ENCODE measurements around the gene DCAF10.

DCAF10 gene

DNA sequence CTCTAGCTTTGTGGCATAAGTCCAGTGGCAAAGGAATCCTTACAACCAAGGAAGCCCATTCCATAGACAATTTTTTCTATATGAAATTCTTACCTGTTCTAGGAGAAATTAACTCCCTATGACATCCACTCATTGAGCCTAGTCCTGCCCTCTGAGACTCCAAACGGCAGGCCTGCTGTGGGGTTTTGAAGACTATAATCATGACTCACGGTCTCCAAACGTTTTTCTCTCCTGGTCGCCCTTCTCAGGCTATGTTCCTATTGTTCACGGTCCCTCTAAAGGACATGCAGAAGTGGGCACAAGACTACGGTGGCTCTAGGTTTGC, 16.3 kb upstream of the DCAF10 start:
- no peak overlapping the region for H4K91ac ChIP-seq (ENCODE audit: low read depth, low read length, poor library complexity)
- H2AK5ac ChIP-seq (ENCODE audit: low read depth, low read length) = no peak overlapping the region
- H2BK120ac ChIP-seq (ENCODE audit: low read depth, low read length) = no peak overlapping the region
- H2BK12ac ChIP-seq (ENCODE audit: low read length) = no peak overlapping the region
- no peaks in the 10 kb centered on the region for H3K27me3 ChIP-seq (ENCODE audit: control insufficient read depth in 3 of 3, insufficient read depth in 3 of 3, low read depth in 1 of 3, low read length in 3 of 3)
- H2BK5ac ChIP-seq (ENCODE audit: low read length) = no peak overlapping the region
- no peak overlapping the region for H4K8ac ChIP-seq (ENCODE audit: low read depth, low read length)
- no peak overlapping the region for H3K27ac ChIP-seq (replicated peaks; ENCODE audit: low read length)
- H3K9me3 ChIP-seq (replicated peaks in 1 of 2; ENCODE audit: control insufficient read depth in 2 of 2, insufficient read depth in 1 of 2, low read depth in 1 of 2, low read length in 2 of 2) = no peaks in the 10 kb centered on the region
- WGBS, 2 donors (ENCODE audit: extremely low coverage in 2 of 2, insufficient read length in 2 of 2, insufficient replicate concordance in 1 of 2) = no CpG with 5 or more reads among the region's 6 CpGs
- H3K4me3 ChIP-seq (ENCODE audit: low read length in 2 of 2) = peak overlapping the region; percentile 96 to 97
- no peak overlapping the region for H3K23ac ChIP-seq (ENCODE audit: low read depth, low read length, poor library complexity)
- no peak overlapping the region for H2BK15ac ChIP-seq (ENCODE audit: low read length)
- peak overlapping the region; percentile 91 for H2AFZ ChIP-seq (ENCODE audit: low read length)
- no peak overlapping the region for H3K4ac ChIP-seq (ENCODE audit: low read length)
- no peak overlapping the region for H3K14ac ChIP-seq (ENCODE audit: low read length)
- H3K18ac ChIP-seq (ENCODE audit: low read length) = no peak overlapping the region
- peaks cover 16 to 48% of the 10 kb centered on the region in 2 donors for H3K36me3 ChIP-seq (replicated peaks in 1 of 2; ENCODE audit: control insufficient read depth in 2 of 2, insufficient read depth in 2 of 2, low read length in 2 of 2)
- H3K9ac ChIP-seq (ENCODE audit: low read depth, low read length, poor library complexity) = peak overlapping the region; percentile 94
- H3K4me2 ChIP-seq (ENCODE audit: insufficient read depth, low read length, poor library complexity, severe bottlenecking) = peak overlapping the region; percentile 55
- H3K79me1 ChIP-seq (ENCODE audit: low read depth, low read length) = peaks cover 4% of the 10 kb centered on the region
- no peak for DNase-seq (ENCODE audit: low spot score)
- H3K4me1 ChIP-seq (ENCODE audit: control insufficient read depth in 2 of 2, insufficient read depth in 1 of 2, low read depth in 1 of 2, low read length in 2 of 2) = peaks cover 0 to 7% of the 10 kb centered on the region in 2 donors

DNA sequence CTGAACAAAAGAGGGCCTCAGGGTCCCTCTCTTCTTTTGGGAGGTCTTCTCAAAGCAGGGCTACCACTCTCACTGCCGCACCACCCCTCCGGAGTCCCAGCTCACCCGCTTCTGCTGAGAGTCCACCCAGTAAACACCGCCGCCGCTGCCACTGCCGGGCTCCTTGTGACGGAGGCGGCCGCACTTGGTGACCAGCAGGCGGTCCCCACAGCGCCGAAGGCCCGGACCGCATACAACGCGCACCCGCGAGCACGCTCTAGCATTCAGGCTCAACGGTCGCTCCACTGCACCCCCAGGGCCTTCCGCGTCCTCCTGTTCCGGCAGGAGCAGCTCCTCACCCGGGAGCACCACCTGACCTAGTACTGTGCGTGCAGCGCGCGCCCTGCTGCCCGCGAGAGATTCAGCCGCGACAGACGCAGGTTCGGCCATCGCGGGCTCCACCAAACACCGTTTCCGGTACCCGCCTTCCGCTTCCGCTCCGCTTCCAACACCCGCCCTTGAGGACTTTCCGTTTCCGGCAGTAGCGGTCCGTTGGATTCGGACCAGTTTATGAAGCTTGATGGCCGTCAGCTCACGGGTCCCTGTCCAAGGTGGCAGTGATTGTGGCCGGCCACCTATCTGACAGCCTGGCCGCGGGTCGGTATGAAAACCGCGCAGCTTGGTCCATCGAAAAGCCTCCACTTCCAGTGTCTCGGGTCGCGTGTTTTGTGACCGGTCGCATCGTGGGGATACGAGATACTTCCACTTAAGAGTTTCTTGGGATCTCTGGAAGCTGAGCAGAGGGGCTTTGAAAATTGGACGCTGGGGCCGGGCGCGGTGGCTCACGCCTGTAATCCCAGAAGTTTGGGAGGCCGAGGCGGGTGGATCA, 15.7 kb upstream of the DCAF10 start, which contains the start of gene EXOSC3:
EXOSC3 (minus strand) TSS at position 449 of the 868 bp plus-strand sequence; CDS start at position 429, 20 bp downstream.
- peak within 1 kb of the TSS; percentile 81 for H3K18ac ChIP-seq (ENCODE audit: low read length)
- H2AFZ ChIP-seq (ENCODE audit: low read length) = peak within 1 kb of the TSS; percentile 91
- H2AK5ac ChIP-seq (ENCODE audit: low read depth, low read length) = no peak within 1 kb of the TSS
- H3K79me1 ChIP-seq (ENCODE audit: low read depth, low read length) = peaks cover 4% of the 10 kb centered on the region
- H2BK120ac ChIP-seq (ENCODE audit: low read depth, low read length) = no peak within 1 kb of the TSS
- H3K27ac ChIP-seq (replicated peaks; ENCODE audit: low read length) = peak within 1 kb of the TSS; percentile 66
- H3K4me2 ChIP-seq (ENCODE audit: insufficient read depth, low read length, poor library complexity, severe bottlenecking) = peak within 1 kb of the TSS; percentile 67
- peaks cover 0 to 7% of the 10 kb centered on the region in 2 donors for H3K4me1 ChIP-seq (ENCODE audit: control insufficient read depth in 2 of 2, insufficient read depth in 1 of 2, low read depth in 1 of 2, low read length in 2 of 2)
- H3K23ac ChIP-seq (ENCODE audit: low read depth, low read length, poor library complexity) = peak within 1 kb of the TSS; percentile 92
- H2BK12ac ChIP-seq (ENCODE audit: low read length) = no peak within 1 kb of the TSS
- no peak within 1 kb of the TSS for H4K91ac ChIP-seq (ENCODE audit: low read depth, low read length, poor library complexity)
- no CpG with 5 or more reads among the region's 73 CpGs for WGBS, 2 donors (ENCODE audit: extremely low coverage in 2 of 2, insufficient read length in 2 of 2, insufficient replicate concordance in 1 of 2)
- H2BK5ac ChIP-seq (ENCODE audit: low read length) = no peak within 1 kb of the TSS
- H3K27me3 ChIP-seq (ENCODE audit: control insufficient read depth in 3 of 3, insufficient read depth in 3 of 3, low read depth in 1 of 3, low read length in 3 of 3) = no peaks in the 10 kb centered on the region
- peak within 1 kb of the TSS; percentile 14 for H3K14ac ChIP-seq (ENCODE audit: low read length)
- peak within 1 kb of the TSS; percentile 94 for H3K9ac ChIP-seq (ENCODE audit: low read depth, low read length, poor library complexity)
- no peak within 1 kb of the TSS for H2BK15ac ChIP-seq (ENCODE audit: low read length)
- no peak within 1 kb of the TSS for H4K8ac ChIP-seq (ENCODE audit: low read depth, low read length)
- H3K4me3 ChIP-seq (ENCODE audit: low read length in 2 of 2) = peak within 1 kb of the TSS; percentile 96 to 97
- H3K36me3 ChIP-seq (replicated peaks in 1 of 2; ENCODE audit: control insufficient read depth in 2 of 2, insufficient read depth in 2 of 2, low read length in 2 of 2) = peaks cover 16 to 42% of the 10 kb centered on the region in 2 donors
- H3K9me3 ChIP-seq (replicated peaks in 1 of 2; ENCODE audit: control insufficient read depth in 2 of 2, insufficient read depth in 1 of 2, low read depth in 1 of 2, low read length in 2 of 2) = no peaks in the 10 kb centered on the region
- H3K4ac ChIP-seq (ENCODE audit: low read length) = no peak within 1 kb of the TSS
- peak; percentile 82 for DNase-seq (ENCODE audit: low spot score)

DNA sequence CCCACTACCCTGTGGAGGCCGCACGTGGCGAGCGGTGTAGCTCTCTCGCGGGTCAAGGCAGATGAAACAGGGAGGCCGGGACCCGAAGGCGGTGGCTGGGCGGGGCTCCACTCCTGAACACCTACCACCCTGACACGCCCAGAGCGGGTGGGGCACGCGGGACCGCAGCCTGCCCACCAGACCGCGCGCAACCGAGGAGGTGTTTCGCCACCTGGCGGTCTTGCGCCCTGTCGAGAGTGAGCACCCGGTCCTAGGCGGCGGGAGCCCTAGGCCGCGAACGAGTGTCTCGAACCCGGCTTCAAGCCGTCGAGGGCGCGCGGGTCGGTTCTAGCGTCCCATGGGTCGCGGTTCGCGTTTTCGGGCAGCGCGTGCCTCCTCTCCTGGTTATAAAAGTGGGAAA, 13.5 kb upstream of the DCAF10 start:
- Histone ChIP-seq H3K4ac (ENCODE audit: low read length) (no peak overlapping the region), H3K9ac (ENCODE audit: low read depth, low read length, poor library complexity) (no peak overlapping the region), H3K79me1 (ENCODE audit: low read depth, low read length) (peaks cover 4% of the 10 kb centered on the region), H2AFZ (ENCODE audit: low read length) (no peak overlapping the region), H4K91ac (ENCODE audit: low read depth, low read length, poor library complexity) (no peak overlapping the region), H2BK12ac (ENCODE audit: low read length) (no peak overlapping the region), H4K8ac (ENCODE audit: low read depth, low read length) (no peak overlapping the region), H2BK5ac (ENCODE audit: low read length) (no peak overlapping the region), H2AK5ac (ENCODE audit: low read depth, low read length) (no peak overlapping the region), H3K4me2 (ENCODE audit: insufficient read depth, low read length, poor library complexity, severe bottlenecking) (no peak overlapping the region), H3K27me3 (ENCODE audit: control insufficient read depth in 3 of 3, insufficient read depth in 3 of 3, low read depth in 1 of 3, low read length in 3 of 3) (peaks cover 0 to 3% (median 0%) of the 10 kb centered on the region in 3 experiments), H3K9me3 (replicated peaks in 1 of 2; ENCODE audit: control insufficient read depth in 2 of 2, insufficient read depth in 1 of 2, low read depth in 1 of 2, low read length in 2 of 2) (peaks cover 0 to 4% of the 10 kb centered on the region in 2 donors), H3K23ac (ENCODE audit: low read depth, low read length, poor library complexity) (peak overlapping the region; percentile 8), H3K36me3 (replicated peaks in 1 of 2; ENCODE audit: control insufficient read depth in 2 of 2, insufficient read depth in 2 of 2, low read length in 2 of 2) (peaks cover 9 to 20% of the 10 kb centered on the region in 2 donors), H3K14ac (ENCODE audit: low read length) (no peak overlapping the region), H3K27ac (replicated peaks; ENCODE audit: low read length) (no peak overlapping the region), H3K4me1 (ENCODE audit: control insufficient read depth in 2 of 2, insufficient read depth in 1 of 2, low read depth in 1 of 2, low read length in 2 of 2) (peaks cover 0 to 7% of the 10 kb centered on the region in 2 donors), H2BK120ac (ENCODE audit: low read depth, low read length) (no peak overlapping the region), H2BK15ac (ENCODE audit: low read length) (no peak overlapping the region), H3K18ac (ENCODE audit: low read length) (no peak overlapping the region), H3K4me3 (ENCODE audit: low read length in 2 of 2) (no peak overlapping the region)
- WGBS, 2 donors (ENCODE audit: extremely low coverage in 2 of 2, insufficient read length in 2 of 2, insufficient replicate concordance in 1 of 2) = no CpG with 5 or more reads among the region's 45 CpGs
- no peak for DNase-seq (ENCODE audit: low spot score)

DNA sequence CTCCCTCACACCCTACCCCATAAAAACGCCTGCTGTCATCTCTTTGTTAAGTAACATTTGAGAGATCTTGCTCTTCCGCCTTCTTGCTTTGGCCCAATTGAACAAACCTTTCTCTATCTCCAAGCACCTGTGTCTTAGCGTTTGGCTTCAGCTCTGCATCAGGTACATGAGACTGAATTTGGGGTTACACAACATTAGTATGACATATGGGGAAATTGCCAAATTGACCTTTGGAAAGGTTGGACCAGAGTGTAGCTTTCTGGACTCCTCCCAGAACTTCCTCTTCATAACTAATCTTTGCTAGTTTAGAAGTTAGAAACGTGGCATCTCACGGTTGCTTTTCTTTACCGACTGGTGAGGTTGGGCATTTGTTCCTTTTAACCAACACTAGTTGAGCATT, 12.3 kb upstream of the DCAF10 start:
- Histone ChIP-seq H2BK12ac (ENCODE audit: low read length) (no peak overlapping the region), H2AFZ (ENCODE audit: low read length) (no peak overlapping the region), H4K91ac (ENCODE audit: low read depth, low read length, poor library complexity) (no peak overlapping the region), H3K23ac (ENCODE audit: low read depth, low read length, poor library complexity) (no peak overlapping the region), H2BK120ac (ENCODE audit: low read depth, low read length) (no peak overlapping the region), H3K4ac (ENCODE audit: low read length) (no peak overlapping the region), H3K36me3 (replicated peaks in 1 of 2; ENCODE audit: control insufficient read depth in 2 of 2, insufficient read depth in 2 of 2, low read length in 2 of 2) (peaks cover 1 to 8% of the 10 kb centered on the region in 2 donors), H2AK5ac (ENCODE audit: low read depth, low read length) (no peak overlapping the region), H3K14ac (ENCODE audit: low read length) (no peak overlapping the region), H3K79me1 (ENCODE audit: low read depth, low read length) (peaks cover 3% of the 10 kb centered on the region), H3K27ac (replicated peaks; ENCODE audit: low read length) (no peak overlapping the region), H3K27me3 (ENCODE audit: control insufficient read depth in 3 of 3, insufficient read depth in 3 of 3, low read depth in 1 of 3, low read length in 3 of 3) (peaks cover 0 to 3% (median 0%) of the 10 kb centered on the region in 3 experiments), H3K4me3 (ENCODE audit: low read length in 2 of 2) (no peak overlapping the region), H4K8ac (ENCODE audit: low read depth, low read length) (no peak overlapping the region), H3K4me2 (ENCODE audit: insufficient read depth, low read length, poor library complexity, severe bottlenecking) (no peak overlapping the region), H3K9ac (ENCODE audit: low read depth, low read length, poor library complexity) (no peak overlapping the region), H2BK5ac (ENCODE audit: low read length) (no peak overlapping the region), H3K9me3 (replicated peaks in 1 of 2; ENCODE audit: control insufficient read depth in 2 of 2, insufficient read depth in 1 of 2, low read depth in 1 of 2, low read length in 2 of 2) (peaks cover 0 to 4% of the 10 kb centered on the region in 2 donors), H3K18ac (ENCODE audit: low read length) (no peak overlapping the region), H2BK15ac (ENCODE audit: low read length) (no peak overlapping the region), H3K4me1 (ENCODE audit: control insufficient read depth in 2 of 2, insufficient read depth in 1 of 2, low read depth in 1 of 2, low read length in 2 of 2) (peaks cover 0 to 7% of the 10 kb centered on the region in 2 donors)
- no peak for DNase-seq (ENCODE audit: low spot score)
- no CpG with 5 or more reads among the region's 6 CpGs for WGBS, 2 donors (ENCODE audit: extremely low coverage in 2 of 2, insufficient read length in 2 of 2, insufficient replicate concordance in 1 of 2)

All from neuronal stem cell (in vitro differentiated cells).